T-helper 1 cell treated with Interleukin-12 subunit alpha and Interleukin-12 subunit beta and Interleukin-4 antibody, amounts not matched to agents 30 μg/mL and 1 μg/mL, for 36 hours (primary cell): Measurements from ENCODE around the gene CNTNAP3.
"Not testable (repeated sequence)": the region's sequence is repeated elsewhere in the genome, so short reads cannot be mapped to it uniquely, and the experiment has no call there.

Source experiments
- H3K27ac Mint-ChIP-seq: one replicate; pipeline ENCODE4 v1.8.0; 2021; ENCODE audit warnings: mild to moderate bottlenecking, mixed read lengths
- H3K27me3 Mint-ChIP-seq: one replicate; pipeline ENCODE4 v1.8.0; 2021; ENCODE audit warnings: low read depth, mixed read lengths
- H3K36me3 Mint-ChIP-seq: one replicate; pipeline ENCODE4 v1.8.0; 2021; ENCODE audit warnings: low read depth, mixed read lengths
- H3K4me1 Mint-ChIP-seq: one replicate; pipeline ENCODE4 v1.8.0; 2021; ENCODE audit warnings: low read depth, mixed read lengths
- H3K4me3 Mint-ChIP-seq: one replicate; pipeline ENCODE4 v1.8.0; 2021; ENCODE audit warnings: mild to moderate bottlenecking, moderate library complexity, mixed read lengths
- H3K9me3 Mint-ChIP-seq: one replicate; pipeline ENCODE4 v1.8.0; 2021; ENCODE audit warnings: mixed read lengths

The CNTNAP3 gene

DNA sequence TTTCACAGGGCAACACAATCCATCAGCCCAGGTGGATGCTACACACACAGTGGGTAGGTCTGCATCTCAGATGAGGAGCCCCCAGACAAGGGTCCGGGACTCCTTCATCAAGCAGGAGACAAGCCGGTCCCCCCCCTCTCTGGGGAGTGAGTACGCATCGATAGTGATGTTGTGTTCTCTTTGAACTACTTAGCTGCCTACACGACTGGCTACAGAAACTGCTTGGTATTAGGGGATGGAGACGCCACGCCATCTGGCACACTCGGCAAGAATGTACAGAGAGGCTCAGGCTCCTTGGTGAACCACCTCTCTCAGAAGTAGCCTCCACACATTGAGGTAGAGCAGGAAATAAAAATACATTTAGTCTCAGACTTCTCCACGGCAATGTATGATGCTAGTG, 179.8 kb downstream of the CNTNAP3 start:
- no peak overlapping the region for H3K27ac Mint-ChIP-seq
- no peaks in the 10 kb centered on the region for H3K4me1 Mint-ChIP-seq
- H3K36me3 Mint-ChIP-seq, result no peaks in the 10 kb centered on the region
- H3K4me3 Mint-ChIP-seq, result no peak overlapping the region
- H3K9me3 Mint-ChIP-seq, result no peaks in the 10 kb centered on the region
- no peaks in the 10 kb centered on the region for H3K27me3 Mint-ChIP-seq

DNA sequence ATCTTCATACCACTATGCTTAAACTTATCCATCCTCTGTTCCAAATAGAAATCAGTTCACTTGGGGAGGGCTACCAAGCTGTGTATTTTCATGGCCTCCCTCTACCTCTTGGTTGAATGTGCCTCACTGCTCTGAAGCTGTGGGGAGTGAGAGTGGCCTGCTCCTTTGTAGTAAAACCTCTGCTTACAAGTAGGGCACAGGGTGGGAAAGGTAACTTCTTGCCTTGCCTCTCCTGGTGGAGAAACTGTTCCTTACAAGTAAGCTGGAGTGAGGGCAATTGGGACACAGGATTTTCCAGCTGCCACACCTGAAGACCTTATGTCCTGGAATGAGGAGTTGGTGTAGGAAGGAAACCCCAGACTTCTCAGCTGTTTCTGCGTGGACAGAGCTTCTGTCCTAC, 190.8 kb downstream of the CNTNAP3 start:
- H3K36me3 Mint-ChIP-seq, H3K4me3 Mint-ChIP-seq, H3K4me1 Mint-ChIP-seq, H3K27ac Mint-ChIP-seq, H3K27me3 Mint-ChIP-seq, H3K9me3 Mint-ChIP-seq: not testable (repeated sequence)

DNA sequence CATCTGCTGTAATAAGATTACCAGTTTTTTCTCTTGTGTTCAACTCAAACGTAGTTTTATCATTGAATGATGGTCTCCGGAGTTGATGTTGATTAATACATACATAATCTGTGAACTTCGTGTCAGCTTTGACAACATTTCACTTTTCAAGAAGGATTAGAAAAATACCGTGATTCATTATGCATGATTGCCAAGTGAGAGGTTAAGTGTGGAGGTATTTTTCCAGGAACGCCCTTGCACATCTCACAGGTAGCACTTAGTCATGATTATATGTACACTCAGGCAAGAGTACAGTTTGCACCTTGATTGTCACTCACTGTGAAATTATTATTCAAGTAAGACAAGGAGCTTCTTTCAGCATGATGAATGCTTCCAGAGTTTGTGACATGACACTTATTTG, 202.7 kb downstream of the CNTNAP3 start:
- H3K9me3 Mint-ChIP-seq, H3K36me3 Mint-ChIP-seq, H3K4me1 Mint-ChIP-seq, H3K27ac Mint-ChIP-seq, H3K27me3 Mint-ChIP-seq, H3K4me3 Mint-ChIP-seq: not testable (repeated sequence)

DNA sequence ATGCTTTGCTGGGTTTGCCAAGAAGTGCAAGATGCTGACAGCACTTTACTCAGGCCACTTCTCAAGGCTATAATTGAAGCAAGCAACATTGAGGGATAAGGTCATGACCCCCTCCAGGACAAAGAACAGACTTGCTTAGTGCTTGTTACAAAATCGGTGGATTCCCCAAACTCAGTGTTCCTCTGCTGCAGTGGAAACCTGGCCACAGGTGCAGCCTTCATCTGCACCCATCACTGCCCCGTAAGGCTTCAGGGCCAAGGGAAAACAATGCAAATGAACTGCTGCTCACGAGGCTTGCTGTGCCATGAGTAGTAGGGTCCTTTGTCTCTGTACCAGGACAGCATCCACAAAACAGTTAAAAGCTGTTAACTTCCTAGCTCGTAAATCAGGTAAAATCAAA, 205.4 kb downstream of the CNTNAP3 start:
- H3K4me1 Mint-ChIP-seq, H3K4me3 Mint-ChIP-seq, H3K27ac Mint-ChIP-seq, H3K36me3 Mint-ChIP-seq, H3K9me3 Mint-ChIP-seq, H3K27me3 Mint-ChIP-seq: not testable (repeated sequence)

DNA sequence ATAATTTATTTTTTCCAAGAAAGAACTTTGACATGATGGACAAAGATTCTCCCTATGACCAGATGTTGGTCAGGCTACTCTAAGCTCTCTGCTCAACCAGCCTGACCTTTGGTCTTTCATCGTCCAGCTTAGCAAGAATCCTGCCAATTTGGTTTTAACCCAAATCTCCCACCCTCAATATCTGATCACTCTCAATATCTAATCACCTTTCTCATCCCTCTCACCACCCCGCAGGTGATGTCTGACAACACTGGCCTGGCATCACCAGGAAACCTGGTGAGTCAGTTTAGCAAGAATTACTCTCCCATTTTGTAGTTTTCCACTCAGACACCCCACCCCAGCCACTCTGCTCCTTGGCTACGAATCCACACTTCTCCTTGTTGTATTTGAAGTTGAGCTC, 207.9 kb downstream of the CNTNAP3 start:
- H3K4me1 Mint-ChIP-seq, H3K27me3 Mint-ChIP-seq, H3K27ac Mint-ChIP-seq, H3K9me3 Mint-ChIP-seq, H3K4me3 Mint-ChIP-seq, H3K36me3 Mint-ChIP-seq: not testable (repeated sequence)

DNA sequence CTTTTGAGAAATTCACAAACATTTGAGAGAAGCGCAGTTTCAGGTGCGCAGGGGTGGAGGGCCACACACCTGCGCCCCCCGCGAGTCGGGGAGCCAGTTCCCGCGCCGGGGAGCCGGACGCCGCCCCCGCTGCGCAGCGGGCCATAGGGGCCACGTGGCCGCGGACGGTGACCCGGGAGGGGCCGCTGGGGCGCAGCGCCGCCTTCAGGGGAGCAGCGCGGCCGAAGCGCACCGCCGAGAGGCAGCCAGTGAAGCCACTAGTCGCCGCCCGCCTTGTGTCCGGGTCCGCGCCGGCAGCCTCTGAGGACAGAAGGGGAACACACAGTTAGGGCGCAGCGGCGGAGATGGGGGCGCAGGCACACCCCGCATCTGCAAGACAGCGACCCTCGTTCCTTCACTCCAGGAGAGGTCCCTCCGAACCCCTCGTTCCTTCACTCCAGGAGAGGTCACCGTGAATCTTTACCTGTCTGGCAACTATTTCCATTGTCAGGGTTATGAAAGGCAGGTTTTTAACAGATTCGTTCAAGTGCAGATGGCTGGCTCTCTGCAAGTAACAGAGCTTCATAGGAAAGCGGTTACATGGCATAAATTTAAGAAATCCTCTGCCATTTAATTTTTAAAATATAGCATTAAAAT, 209.2 kb downstream of the CNTNAP3 start:
- not testable (repeated sequence) for H3K27ac Mint-ChIP-seq

DNA sequence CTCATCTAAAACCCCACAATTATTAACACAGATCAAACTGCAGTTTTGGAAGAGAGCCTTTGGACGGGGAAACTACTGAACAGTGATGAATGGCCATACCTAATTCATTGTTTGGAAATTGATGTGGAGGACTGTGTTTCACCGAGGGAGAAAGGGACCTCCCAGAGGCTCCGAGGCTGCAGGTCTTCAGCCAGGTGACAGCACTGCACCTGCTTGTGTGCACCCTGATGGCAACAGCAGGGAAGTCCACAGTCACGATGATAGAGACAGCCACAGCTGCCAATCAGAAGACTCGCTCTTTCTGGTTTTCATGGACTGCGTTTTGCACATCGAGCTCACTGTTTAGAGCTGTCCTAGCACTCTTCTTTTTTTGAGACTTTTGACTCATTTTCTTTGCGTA, 214.4 kb downstream of the CNTNAP3 start:
- H3K9me3 Mint-ChIP-seq, H3K4me1 Mint-ChIP-seq, H3K27me3 Mint-ChIP-seq, H3K27ac Mint-ChIP-seq, H3K36me3 Mint-ChIP-seq, H3K4me3 Mint-ChIP-seq: not testable (repeated sequence)

More for the DNA sequence above, 209.2 kb downstream of the CNTNAP3 start:
- H3K4me1 Mint-ChIP-seq, H3K36me3 Mint-ChIP-seq, H3K4me3 Mint-ChIP-seq, H3K27me3 Mint-ChIP-seq, H3K9me3 Mint-ChIP-seq: not testable (repeated sequence)

DNA sequence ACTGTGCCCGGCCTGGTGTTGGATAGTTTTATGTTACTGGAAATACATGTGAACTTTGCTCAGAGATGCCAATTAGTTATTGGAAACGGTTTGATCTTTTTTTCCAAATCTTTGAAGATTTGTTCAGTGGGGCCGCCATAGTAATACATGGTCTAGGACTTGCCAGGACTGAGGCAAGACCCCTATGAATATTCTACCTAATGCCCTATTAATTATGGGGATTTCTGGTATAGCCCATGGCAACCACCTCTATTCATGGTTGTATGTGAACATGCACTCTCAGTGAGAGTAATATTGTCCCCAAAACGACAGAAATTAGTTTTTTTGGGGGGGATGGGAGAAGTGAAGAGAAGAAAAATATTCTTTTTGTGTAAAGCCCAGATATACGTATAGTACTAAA, 220.3 kb downstream of the CNTNAP3 start:
- not testable (repeated sequence) for H3K36me3 Mint-ChIP-seq, H3K27ac Mint-ChIP-seq, H3K4me3 Mint-ChIP-seq, H3K27me3 Mint-ChIP-seq, H3K9me3 Mint-ChIP-seq, H3K4me1 Mint-ChIP-seq

DNA sequence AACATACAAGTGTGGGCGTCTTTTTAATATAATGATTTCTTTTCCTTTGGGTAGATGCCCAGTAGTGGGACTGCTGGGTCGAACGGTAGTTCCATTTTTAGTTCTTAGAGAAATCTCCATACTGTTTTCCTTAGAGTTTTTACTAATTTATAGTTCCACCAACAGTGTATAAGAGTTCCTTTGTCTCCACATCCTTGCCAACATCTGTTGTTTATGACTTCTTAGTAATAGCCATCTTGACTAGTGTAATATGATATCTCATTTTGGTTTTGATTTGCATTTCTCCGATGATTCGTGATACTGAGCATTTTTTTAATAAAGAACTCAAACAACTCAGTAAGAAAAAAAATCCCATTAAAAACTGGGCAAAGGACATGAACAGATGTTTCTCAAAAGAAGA, 225.0 kb downstream of the CNTNAP3 start:
- H3K4me3 Mint-ChIP-seq, H3K9me3 Mint-ChIP-seq, H3K27ac Mint-ChIP-seq, H3K36me3 Mint-ChIP-seq, H3K4me1 Mint-ChIP-seq, H3K27me3 Mint-ChIP-seq: not testable (repeated sequence)

DNA sequence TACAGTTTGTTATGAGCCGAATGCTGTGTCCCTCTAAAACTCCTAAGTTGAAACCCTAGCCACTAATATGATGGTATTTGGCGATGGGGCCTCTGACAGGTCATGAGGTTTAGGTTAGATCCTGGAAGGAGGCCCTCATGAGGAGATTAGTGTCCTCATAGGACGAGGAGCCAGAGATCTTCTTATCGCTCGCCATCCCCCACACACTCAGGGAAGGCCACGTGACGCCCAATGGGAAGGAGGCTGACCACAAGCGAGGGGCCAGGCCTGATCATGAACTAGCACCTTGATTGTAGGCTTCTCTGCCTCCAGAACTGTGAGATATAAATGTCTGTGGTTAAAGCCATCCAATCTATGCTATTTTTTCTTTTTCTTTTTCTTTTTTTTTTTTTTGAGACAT, 233.5 kb downstream of the CNTNAP3 start:
- not testable (repeated sequence) for H3K4me1 Mint-ChIP-seq, H3K27ac Mint-ChIP-seq, H3K36me3 Mint-ChIP-seq, H3K27me3 Mint-ChIP-seq, H3K9me3 Mint-ChIP-seq, H3K4me3 Mint-ChIP-seq

DNA sequence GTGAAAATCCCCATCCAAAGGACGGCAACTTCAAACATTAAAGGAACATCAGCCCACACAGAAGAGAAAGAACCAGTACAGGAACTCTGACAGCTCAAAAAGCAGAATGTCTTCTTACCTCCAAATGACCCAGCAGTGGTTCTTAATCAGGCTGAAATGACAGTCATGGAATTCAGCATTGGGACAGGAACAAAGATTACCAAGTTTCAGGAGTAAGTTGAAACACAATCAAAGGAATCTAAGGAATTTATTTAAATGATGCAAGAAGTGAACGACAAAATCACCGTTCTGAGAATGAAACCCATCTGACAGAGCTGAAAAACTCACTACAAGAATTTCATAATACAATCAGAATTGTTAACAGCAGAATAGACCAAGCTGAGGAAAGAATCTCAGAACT, 241.1 kb downstream of the CNTNAP3 start:
- not testable (repeated sequence) for H3K27me3 Mint-ChIP-seq, H3K36me3 Mint-ChIP-seq, H3K4me1 Mint-ChIP-seq, H3K27ac Mint-ChIP-seq, H3K9me3 Mint-ChIP-seq, H3K4me3 Mint-ChIP-seq

DNA sequence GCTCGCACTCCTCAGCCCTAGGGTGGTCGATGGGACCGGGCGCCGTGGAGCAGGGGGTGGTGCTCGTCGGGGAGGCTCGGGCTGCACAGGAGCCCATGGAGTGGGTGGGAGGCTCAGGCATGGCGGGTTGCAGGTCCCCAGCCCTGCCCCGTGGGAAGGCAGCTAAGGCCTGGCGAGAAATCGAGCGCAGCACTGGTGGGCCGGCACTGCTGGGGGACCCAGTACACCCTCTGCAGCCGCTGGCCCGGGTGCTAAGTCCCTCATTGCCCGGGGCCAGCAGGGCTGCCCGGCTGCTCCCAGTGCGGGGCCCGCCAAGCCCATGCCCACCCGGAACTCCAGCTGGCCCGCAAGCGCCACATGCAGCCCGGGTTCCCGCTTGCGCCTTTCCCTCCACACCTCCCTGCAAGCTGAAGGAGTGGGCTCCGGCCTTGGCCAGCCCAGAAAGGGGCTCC, 245.6 kb downstream of the CNTNAP3 start:
- not testable (repeated sequence) for H3K36me3 Mint-ChIP-seq, H3K27me3 Mint-ChIP-seq, H3K4me3 Mint-ChIP-seq

DNA sequence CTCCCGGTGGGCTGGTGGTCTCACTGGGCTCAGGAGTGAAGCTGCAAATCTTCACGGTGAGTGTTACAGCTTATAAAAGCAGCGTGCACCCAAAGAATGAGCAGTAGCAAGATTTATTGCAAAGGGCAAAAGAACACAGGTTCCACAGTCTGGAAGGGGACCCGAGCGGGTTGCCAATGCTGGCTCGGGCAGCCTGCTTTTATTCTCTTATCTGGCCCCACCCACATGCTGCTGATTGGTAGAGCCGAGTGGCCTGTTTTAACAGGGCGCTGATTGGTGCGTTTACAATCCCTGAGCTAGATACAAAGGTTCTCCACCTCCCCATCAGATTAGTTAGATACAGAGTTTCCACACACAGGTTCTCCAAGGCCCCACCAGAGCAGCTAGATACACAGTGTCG, 246.2 kb downstream of the CNTNAP3 start:
- not testable (repeated sequence) for H3K9me3 Mint-ChIP-seq, H3K4me1 Mint-ChIP-seq, H3K4me3 Mint-ChIP-seq, H3K27ac Mint-ChIP-seq, H3K36me3 Mint-ChIP-seq, H3K27me3 Mint-ChIP-seq

More for the DNA sequence above, 245.6 kb downstream of the CNTNAP3 start:
- H3K9me3 Mint-ChIP-seq, H3K4me1 Mint-ChIP-seq, H3K27ac Mint-ChIP-seq: not testable (repeated sequence)

DNA sequence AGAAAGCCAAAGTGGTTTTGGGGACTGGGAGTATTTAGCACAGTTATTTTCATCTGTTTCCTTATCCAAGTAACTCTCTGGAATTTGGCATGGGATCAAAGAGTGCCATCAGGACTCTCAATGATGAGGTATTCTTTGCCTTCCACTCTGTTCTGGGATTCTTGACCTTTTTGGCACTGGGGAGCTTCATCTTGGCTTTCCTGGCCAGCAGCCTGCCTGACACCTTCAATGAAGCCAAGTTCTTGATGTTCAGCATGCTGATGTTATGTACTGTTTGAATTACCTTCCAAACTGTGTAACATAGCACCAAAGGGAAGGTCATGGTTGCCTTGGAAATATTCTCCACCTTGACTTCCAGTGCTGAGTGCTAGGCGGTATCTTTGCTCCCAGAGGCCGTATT, 248.8 kb downstream of the CNTNAP3 start:
- H3K4me1 Mint-ChIP-seq, H3K9me3 Mint-ChIP-seq, H3K36me3 Mint-ChIP-seq, H3K4me3 Mint-ChIP-seq, H3K27ac Mint-ChIP-seq, H3K27me3 Mint-ChIP-seq: not testable (repeated sequence)

DNA sequence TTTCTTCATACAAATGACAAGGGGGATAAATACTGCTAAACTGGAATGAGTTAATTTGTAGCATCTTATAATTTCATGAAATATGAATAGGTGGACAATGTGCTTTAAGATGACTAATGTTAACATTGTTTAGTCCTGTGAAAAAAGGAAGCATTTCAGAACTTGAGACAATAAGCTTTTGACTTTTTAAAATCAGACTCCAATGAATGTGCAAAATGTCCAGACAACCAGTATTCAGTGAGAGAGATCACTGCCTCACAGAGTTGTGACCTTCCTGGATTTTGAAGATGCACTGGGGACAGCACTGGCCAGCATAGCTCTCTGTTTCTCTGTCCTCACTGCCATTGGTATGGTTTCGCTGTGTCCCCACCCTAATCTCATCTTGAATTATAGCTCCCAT, 249.7 kb downstream of the CNTNAP3 start:
- H3K27ac Mint-ChIP-seq, H3K9me3 Mint-ChIP-seq, H3K4me3 Mint-ChIP-seq, H3K36me3 Mint-ChIP-seq, H3K4me1 Mint-ChIP-seq, H3K27me3 Mint-ChIP-seq: not testable (repeated sequence)

DNA sequence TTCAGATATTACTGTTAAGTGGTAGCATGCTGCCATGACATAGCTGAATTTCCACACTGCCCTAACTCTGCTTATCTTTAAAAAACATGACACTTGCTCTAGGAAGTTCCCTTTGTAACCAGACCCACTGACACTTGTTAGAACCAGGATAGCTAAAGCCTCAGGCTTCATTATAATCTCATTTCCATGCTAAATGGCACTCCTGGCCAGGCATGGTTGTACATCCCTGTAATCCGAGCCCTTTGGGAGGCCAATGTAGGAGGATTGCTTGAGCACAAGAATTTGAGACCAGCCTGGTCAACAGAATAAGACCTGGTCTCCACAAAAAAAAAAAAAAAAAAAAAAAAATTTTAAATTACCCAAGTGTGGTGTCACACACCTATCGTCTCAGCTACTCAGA, 254.1 kb downstream of the CNTNAP3 start:
- not testable (repeated sequence) for H3K4me3 Mint-ChIP-seq, H3K9me3 Mint-ChIP-seq, H3K4me1 Mint-ChIP-seq, H3K36me3 Mint-ChIP-seq, H3K27ac Mint-ChIP-seq, H3K27me3 Mint-ChIP-seq
